GM06990 (cell line): ENCODE results near the gene OSER1.

Experiments
- DNase-seq: peaks from one replicate; pipeline ENCODE4 v3.0.0-alpha.2; 2011; ENCODE audit not compliant: insufficient read length; ENCODE audit errors: extremely low read depth
- H3K27me3 ChIP-seq: replicated peaks from 2 replicates; pipeline ENCODE4 v1.6.0; 2011; ENCODE audit warnings: low read length; ENCODE audit not compliant: control insufficient read depth, insufficient read depth
- H3K36me3 ChIP-seq: 2 replicates; pipeline ENCODE4 v1.5.1; 2011; ENCODE audit warnings: low read length; ENCODE audit not compliant: control insufficient read depth, insufficient read depth
- H3K4me3 ChIP-seq: replicated peaks from 2 replicates; pipeline ENCODE4 v1.5.1; 2011; ENCODE audit warnings: low read depth, mild to moderate bottlenecking, control low read depth, low read length
- TF ChIP-seq, protein P1 (sequence below): IDR thresholded peaks from 2 replicates; pipeline ENCODE4 v1.5.1; 2011; ENCODE audit warnings: low read length, control low read depth, mild to moderate bottlenecking, inconsistent platforms; ENCODE audit not compliant: insufficient read depth, poor library complexity, severe bottlenecking

OSER1 gene

DNA sequence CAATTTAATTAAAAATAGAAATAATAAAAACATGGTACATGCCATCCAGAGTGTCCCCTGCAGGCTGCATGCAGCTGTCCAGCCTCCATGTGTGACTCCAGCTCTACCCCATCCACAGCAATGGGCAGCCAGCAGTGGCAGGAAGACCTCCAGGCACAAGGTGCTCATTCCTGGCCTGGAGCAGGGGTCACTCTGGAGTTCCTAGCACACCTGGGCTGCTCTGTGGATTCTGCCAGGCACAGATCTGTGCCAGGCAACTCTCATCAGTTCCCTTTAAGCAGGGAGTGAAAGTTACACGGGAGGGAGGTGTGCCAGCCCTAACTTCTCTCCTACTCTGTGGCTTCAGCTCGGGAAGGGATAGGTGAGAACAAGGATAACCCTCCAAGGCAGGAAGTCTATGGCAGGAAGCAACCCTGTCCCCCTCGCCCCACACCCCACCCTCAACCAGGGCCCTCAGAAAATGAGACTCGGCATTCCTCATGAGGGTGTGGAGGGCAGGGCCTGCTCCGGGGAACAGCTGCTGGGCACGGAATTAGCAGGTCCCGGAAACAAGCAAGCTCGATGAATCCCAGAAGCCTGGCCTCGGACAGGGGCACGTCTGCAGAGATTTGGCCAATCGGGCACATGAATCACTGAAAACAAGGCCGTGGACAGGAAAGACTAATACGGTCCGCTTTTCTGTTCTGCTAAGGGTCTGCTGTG lies 33.6 kb downstream of the OSER1 start:
- no peak for DNase-seq
- no peaks in the 10 kb centered on the region; the same call in 1 of the 2 replicates for H3K27me3 ChIP-seq
- H3K4me3 ChIP-seq, result no peak overlapping the region
- H3K36me3 ChIP-seq, result no peaks in the 10 kb centered on the region
- TF ChIP-seq, protein P1, sequence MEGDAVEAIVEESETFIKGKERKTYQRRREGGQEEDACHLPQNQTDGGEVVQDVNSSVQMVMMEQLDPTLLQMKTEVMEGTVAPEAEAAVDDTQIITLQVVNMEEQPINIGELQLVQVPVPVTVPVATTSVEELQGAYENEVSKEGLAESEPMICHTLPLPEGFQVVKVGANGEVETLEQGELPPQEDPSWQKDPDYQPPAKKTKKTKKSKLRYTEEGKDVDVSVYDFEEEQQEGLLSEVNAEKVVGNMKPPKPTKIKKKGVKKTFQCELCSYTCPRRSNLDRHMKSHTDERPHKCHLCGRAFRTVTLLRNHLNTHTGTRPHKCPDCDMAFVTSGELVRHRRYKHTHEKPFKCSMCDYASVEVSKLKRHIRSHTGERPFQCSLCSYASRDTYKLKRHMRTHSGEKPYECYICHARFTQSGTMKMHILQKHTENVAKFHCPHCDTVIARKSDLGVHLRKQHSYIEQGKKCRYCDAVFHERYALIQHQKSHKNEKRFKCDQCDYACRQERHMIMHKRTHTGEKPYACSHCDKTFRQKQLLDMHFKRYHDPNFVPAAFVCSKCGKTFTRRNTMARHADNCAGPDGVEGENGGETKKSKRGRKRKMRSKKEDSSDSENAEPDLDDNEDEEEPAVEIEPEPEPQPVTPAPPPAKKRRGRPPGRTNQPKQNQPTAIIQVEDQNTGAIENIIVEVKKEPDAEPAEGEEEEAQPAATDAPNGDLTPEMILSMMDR, result no peak

DNA sequence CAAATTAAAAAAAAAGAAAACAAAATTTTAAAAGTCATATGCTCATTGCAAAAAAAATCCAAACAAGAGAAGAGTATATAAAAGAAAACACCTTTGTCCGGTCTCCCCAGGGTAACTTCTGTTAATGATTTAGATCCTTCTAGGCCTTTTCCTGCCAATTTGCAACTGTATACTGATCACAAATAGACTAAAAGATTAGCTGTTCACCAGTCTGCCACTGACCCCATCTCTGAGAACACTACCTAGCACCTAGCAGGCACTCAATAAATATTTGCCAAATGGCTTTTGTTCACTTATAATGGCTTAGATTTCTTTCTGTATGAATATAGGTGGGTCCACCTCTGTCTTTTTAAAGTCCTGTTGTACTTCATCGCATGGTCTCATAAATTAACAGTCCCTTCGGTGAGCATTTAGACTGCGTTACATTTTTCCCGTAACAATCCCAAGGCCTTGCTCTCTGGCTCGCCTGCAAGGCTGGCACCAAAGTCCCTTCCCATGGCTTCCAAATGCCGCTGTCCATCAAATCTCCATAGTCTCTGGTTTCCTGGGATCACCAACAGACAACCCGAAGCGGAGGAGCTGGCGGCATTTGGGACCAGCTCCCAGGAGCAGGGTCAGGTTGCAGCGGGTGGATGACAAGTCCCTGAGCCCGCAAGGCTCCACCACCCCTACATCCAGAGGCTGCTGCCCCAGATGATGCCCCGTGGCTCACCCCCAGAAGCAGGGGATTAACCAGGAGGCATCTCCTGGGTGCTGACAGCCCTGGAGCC lies 35.4 kb downstream of the OSER1 start:
- no peak for DNase-seq
- H3K36me3 ChIP-seq, result no peaks in the 10 kb centered on the region
- no peak overlapping the region for H3K4me3 ChIP-seq
- TF ChIP-seq, protein P1, result no peak
- H3K27me3 ChIP-seq, result peaks cover 2% of the 10 kb centered on the region; the same call in 1 of the 2 replicates

DNA sequence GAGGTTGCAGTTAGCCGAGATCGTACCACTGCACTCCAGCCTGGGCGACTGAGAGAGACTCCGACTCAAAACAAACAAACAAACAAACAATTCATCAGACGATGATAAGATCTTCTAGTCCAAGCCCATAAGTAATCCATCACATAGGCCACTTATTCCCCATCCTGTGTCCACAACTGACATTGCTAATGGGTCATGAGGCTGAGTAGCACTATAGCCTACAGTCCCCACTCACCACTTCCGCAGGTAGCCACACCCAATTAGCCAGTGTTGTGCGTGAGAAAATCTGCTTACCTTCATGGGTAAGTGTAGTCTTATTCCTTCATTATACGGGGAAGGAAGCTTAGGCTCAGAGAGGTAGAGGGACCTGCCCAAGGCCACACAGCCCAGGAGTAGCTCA lies 36.7 kb downstream of the OSER1 start:
- no peak for DNase-seq
- H3K27me3 ChIP-seq, result peaks cover 2% of the 10 kb centered on the region; the same call in 1 of the 2 replicates
- no peak overlapping the region for H3K4me3 ChIP-seq
- no peaks in the 10 kb centered on the region for H3K36me3 ChIP-seq
- TF ChIP-seq, protein P1, result no peak

DNA sequence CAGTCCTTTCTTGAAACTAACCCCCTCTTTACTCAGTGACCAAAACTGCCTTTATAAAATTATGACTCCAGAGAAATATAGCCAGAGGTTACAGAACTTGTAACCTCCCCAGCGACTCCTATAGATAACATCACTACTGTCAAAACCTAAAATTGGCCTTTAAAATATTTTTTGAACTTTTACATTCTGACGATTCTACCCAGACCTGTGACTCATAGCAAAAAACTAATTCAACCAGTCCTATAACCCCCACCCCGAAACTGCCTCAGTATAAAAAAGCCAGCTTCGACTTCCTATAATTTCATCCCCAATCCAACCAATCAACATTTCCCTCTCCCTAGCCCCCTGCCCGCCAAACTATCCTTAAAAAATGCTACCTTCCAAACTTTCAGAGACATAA lies 37.5 kb downstream of the OSER1 start:
- Histone ChIP-seq H3K36me3 (no peaks in the 10 kb centered on the region), H3K4me3 (no peak overlapping the region), H3K27me3 (peaks cover 2% of the 10 kb centered on the region; the same call in 1 of the 2 replicates)
- TF ChIP-seq, protein P1, result no peak
- DNase-seq, result no peak

DNA sequence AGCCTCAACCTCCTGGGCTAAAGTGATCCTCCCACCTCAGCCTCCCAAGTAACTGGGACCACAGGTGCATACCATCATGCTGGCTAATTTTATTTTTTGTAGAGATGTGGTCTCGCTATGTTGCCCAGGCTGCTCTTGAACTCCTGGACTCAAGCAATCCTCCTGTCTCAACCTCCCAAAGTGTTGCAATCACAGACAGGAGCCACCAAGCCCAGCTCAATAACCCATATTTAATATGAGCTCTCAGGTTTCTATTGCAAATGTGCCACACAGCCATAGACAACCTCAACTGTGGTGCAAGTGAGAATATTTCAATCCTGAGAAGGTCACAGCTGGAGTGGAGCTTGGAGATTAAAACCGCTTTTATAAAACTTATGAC lies 38.0 kb downstream of the OSER1 start:
- no peak for DNase-seq
- Histone ChIP-seq H3K27me3 (peaks cover 2% of the 10 kb centered on the region; the same call in 1 of the 2 replicates), H3K36me3 (no peaks in the 10 kb centered on the region), H3K4me3 (no peak overlapping the region)
- TF ChIP-seq, protein P1, result no peak
